Right atrium auricular region (tissue), 2 donors: ENCODE data around the gene SKAP1. TPM values are rescaled to one million over a fixed set of nuclear protein-coding genes. Genes with fewer than 3 reads are reported as not detected.

Experiments
- DNase-seq: peaks from one replicate; pipeline ENCODE4 v3.0.0-alpha.2; 2019; ENCODE audit warnings: low spot score
- H3K27ac ChIP-seq, 2 donors: fragments of 200-600 bp; sonication (generic); 1 replicate in 1 of 2; 2 replicates in 1 of 2; pipeline ENCODE4 v1.5.1; 2016 to 2019
- H3K27me3 ChIP-seq, 2 donors: fragments of 200-600 bp; sonication (generic); one replicate each; pipeline versions ENCODE4 v1.5.1 to v1.6.0; 2017 to 2019
- H3K36me3 ChIP-seq: fragments of 200-600 bp; sonication (generic); one replicate; pipeline ENCODE4 v1.5.1; 2016
- H3K4me1 ChIP-seq, 2 donors: fragments of 200-600 bp; sonication (generic); one replicate each; pipeline versions ENCODE4 v1.5.1 to v1.6.0; 2017 to 2019
- H3K4me3 ChIP-seq, 2 donors: fragments of 200-600 bp; sonication (generic); 1 replicate in 1 of 2; 2 replicates in 1 of 2; pipeline ENCODE4 v1.5.1; 2017 to 2019; ENCODE audit warnings: mild to moderate bottlenecking in 1 of 2, moderate library complexity in 1 of 2
- H3K9me3 ChIP-seq, 2 donors: fragments of 200-600 bp; sonication (generic); one replicate each; pipeline ENCODE4 v1.5.1; 2019
- total RNA-seq, 2 donors: library from RNA; depleted of rRNA; stranded (reverse); fragments of >200 nt; gene quantifications; one replicate each; pipeline ENCODE4 v1.1.0, GENCODE V29; 2016
- TF ChIP-seq, protein P1 (sequence below), 2 donors: fragments of 200-600 bp; sonication (generic); IDR thresholded peaks; one replicate each; pipeline ENCODE4 v1.5.1; 2019; ENCODE audit warnings: antibody characterized with exemption in 2 of 2

The SKAP1 gene
- total RNA-seq, 2 donors from 2014 or later: not detected

DNA sequence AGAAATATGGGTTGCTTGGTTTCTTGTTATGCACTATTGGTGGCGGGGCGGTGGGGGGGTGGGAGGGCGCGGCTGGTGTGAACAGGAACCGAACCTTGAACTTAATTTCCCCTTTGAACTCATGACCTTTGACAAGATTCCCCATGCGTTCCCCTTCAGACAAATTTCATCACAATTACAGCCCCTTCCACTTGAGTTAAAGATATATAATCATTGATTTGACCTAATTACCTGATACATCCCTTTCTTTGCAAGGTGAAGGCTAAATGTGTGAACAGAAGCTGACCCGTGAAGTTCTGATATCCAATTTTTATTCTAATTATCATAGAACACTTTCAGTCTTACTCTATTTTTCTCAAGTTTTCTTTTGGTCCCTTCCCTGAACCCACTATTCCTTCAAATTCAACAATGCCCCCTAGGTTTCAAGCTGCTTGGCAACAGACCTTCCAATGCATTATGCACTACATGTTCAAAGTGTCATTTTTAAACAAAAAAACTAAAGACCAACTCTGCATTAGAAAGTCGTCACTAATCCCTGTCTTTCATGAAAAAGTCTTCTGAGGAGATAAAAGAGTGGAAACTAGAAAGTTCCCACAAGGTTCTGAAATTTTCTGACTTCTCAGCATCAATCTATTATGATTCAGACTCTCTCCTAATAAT lies 116.8 kb downstream of the SKAP1 start:
- no peak for DNase-seq
- no peaks in the 10 kb centered on the region for H3K36me3 ChIP-seq
- no peak overlapping the region for H3K27ac ChIP-seq
- no peaks in the 10 kb centered on the region for H3K4me1 ChIP-seq
- TF ChIP-seq, protein P1, sequence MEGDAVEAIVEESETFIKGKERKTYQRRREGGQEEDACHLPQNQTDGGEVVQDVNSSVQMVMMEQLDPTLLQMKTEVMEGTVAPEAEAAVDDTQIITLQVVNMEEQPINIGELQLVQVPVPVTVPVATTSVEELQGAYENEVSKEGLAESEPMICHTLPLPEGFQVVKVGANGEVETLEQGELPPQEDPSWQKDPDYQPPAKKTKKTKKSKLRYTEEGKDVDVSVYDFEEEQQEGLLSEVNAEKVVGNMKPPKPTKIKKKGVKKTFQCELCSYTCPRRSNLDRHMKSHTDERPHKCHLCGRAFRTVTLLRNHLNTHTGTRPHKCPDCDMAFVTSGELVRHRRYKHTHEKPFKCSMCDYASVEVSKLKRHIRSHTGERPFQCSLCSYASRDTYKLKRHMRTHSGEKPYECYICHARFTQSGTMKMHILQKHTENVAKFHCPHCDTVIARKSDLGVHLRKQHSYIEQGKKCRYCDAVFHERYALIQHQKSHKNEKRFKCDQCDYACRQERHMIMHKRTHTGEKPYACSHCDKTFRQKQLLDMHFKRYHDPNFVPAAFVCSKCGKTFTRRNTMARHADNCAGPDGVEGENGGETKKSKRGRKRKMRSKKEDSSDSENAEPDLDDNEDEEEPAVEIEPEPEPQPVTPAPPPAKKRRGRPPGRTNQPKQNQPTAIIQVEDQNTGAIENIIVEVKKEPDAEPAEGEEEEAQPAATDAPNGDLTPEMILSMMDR (IDR thresholded peaks at IDR 0.05): no peak
- H3K9me3 ChIP-seq: no peaks in the 10 kb centered on the region
- H3K27me3 ChIP-seq: peaks cover 0 to 8% of the 10 kb centered on the region in 2 donors
- H3K4me3 ChIP-seq: no peak overlapping the region

DNA sequence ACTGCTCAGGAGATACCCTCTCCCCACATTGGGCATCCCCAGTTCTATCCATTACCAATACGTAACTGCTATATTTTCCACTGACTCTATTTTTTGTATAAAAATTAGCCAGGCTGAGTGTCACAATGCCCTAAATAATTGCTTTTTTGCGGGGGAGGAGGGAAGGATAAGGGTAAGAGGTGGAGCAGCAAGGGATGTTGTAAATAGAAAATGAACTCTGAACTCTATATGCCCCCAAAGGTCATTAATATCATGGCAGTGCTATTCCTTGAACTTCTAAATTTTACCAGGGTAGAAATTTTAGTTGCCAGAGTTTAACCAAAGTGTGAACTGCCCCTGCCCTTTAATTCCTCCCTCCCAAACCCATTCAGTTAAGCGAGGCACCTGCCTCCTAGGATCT lies 118.7 kb downstream of the SKAP1 start:
- H3K27me3 ChIP-seq: peaks cover 0 to 8% of the 10 kb centered on the region in 2 donors
- no peak for DNase-seq
- no peak overlapping the region for H3K27ac ChIP-seq
- TF ChIP-seq, protein P1 (IDR thresholded peaks at IDR 0.05): no peak
- H3K9me3 ChIP-seq: no peaks in the 10 kb centered on the region
- no peak overlapping the region for H3K4me3 ChIP-seq
- H3K36me3 ChIP-seq: no peaks in the 10 kb centered on the region
- no peaks in the 10 kb centered on the region for H3K4me1 ChIP-seq

DNA sequence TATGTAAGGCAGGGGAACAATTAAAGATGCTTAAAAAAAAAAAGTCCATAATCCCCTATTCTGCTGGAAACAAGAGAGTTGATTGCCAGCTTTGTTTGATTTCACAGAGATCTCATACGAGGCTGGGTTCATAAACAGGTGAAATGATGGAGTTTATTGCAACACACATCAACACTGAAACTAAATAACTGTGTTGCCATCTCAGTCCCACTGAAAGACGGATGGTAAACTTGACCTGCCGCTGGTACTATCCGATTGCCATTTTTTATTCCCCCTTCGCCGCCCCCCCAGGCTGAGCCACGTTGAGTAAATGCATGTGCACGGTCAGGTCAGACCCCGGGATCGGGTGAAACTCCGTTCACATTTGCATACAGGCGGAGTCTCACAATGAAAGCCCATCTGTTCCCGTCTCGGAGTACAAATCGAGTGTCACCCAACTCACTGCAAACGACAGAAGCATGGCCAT lies 119.2 kb downstream of the SKAP1 start:
- DNase-seq: no peak
- H3K27ac ChIP-seq: no peak overlapping the region
- H3K36me3 ChIP-seq: no peaks in the 10 kb centered on the region
- H3K9me3 ChIP-seq: no peaks in the 10 kb centered on the region
- H3K4me3 ChIP-seq: no peak overlapping the region
- TF ChIP-seq, protein P1 (IDR thresholded peaks at IDR 0.05): no peak
- no peaks in the 10 kb centered on the region for H3K4me1 ChIP-seq
- peaks cover 0 to 8% of the 10 kb centered on the region in 2 donors for H3K27me3 ChIP-seq

DNA sequence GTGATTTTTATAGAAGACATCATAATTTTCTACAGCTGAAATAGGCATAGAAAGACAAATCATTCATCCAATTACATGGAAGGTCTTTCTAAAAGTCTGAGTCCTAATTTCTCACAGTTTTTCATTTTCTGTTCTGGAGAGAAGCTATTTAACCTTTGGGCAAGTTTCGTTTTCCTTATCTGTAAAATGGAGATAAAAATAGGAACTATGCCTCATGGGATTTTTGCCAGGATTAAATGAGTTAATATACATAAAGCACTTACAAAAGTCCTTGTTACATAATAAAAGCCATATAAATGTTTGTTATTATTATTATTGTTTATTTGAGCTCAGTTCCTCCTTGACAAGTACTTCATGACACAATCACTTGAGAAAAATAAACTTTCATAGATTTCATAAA lies 121.4 kb downstream of the SKAP1 start:
- TF ChIP-seq, protein P1 (IDR thresholded peaks at IDR 0.05): no peak
- Histone ChIP-seq H3K9me3 (no peaks in the 10 kb centered on the region), H3K27me3 (peaks cover 0 to 8% of the 10 kb centered on the region in 2 donors), H3K4me3 (no peak overlapping the region), H3K36me3 (no peaks in the 10 kb centered on the region), H3K27ac (no peak overlapping the region), H3K4me1 (no peaks in the 10 kb centered on the region)
- no peak for DNase-seq

DNA sequence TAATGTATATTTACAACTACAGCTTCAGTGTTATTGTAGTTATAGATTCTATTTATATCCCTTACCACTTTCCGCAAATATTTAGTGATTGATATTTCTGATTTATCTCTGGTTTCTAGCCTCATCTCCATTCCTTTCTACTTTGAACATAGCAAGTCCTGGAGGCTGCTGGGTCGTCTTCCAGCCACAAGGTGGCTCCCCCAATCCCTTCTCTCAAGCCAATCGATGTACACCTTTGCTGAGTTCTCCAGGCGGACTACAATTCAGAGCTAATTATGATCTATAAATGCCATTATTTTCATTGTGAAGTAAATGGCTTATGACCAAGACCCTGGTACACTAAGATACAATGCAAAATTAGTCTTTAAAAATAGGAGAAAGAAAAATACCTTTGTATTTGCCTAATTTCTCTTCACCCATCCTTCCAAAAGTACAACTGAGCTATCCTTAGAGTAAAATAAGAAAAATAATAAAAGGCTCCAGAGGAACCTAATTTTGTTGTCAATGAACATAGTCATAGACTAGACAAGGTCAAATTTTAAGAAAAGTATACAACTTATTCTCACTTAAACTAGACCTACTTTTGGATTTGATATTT lies 122.1 kb downstream of the SKAP1 start:
- H3K27me3 ChIP-seq: peaks cover 0 to 8% of the 10 kb centered on the region in 2 donors
- no peaks in the 10 kb centered on the region for H3K9me3 ChIP-seq
- no peak overlapping the region for H3K4me3 ChIP-seq
- TF ChIP-seq, protein P1 (IDR thresholded peaks at IDR 0.05): peak; percentile 69 to 73
- DNase-seq: no peak
- no peaks in the 10 kb centered on the region for H3K36me3 ChIP-seq
- H3K27ac ChIP-seq: no peak overlapping the region
- no peaks in the 10 kb centered on the region for H3K4me1 ChIP-seq
